HG02938 (cell line): ENCODE results near the gene CA5A.
A peak's percentile ranks its signal among the peaks of the same experiment; 100 is the strongest.
"Not testable (repeated sequence)": the region's sequence is repeated elsewhere in the genome, so short reads cannot be mapped to it uniquely, and the experiment has no call there.

Source experiments
- ATAC-seq: cut with Tn5 transposase; IDR thresholded peaks from one replicate; pipeline ENCODE4 v1.9.1; 2021; ENCODE audit warnings: mild to moderate bottlenecking, moderate library complexity; ENCODE audit not compliant: unreplicated experiment

Gene CA5A

DNA sequence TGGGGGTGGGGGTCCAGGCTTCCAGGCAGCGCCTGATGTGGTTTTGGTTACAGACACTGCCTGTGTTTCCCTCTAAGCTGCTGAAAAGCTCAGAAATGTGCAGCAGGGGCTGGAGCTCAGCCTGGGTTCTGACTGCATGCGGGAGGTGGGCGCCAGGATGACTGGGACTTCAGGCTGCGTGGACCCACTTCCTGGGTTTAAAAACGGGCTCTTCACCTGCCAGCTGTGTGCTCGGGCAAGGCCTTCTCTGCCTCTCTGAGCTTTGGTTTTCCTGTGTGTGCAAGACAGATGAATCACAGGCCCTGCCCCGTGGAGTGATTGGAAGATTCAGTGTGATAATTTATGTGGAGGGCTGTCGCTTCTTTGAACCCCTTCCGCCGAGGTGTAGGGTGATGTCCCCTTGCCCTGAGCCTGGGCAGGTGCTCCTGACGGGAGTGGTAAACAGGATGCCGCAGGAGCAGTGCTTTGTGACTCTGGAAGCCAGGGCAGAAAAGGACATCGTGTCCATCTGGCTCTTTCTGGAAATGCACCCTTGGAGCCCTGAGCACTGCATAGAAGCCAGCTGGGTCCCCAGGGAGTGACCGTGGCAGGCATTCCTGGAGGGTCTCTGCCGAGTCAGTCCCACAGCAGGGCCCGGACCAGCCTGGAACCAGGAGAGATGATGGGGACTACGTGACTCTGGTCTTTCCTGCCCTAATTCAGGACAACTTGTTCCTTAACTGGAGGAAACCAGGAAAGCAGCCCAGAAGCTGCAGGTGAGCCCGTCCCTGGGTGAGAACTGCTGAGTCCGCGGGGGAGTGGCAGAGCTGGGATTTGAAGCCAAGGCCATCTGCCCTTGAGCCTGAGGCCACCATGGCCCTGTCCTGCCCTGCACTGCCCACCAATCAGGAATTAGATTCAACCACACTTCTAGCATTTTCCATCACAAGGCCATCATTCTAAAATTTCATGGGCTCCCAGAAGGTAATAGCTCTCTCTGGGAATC, 38.5 kb downstream of the CA5A start:
- no peak for ATAC-seq

DNA sequence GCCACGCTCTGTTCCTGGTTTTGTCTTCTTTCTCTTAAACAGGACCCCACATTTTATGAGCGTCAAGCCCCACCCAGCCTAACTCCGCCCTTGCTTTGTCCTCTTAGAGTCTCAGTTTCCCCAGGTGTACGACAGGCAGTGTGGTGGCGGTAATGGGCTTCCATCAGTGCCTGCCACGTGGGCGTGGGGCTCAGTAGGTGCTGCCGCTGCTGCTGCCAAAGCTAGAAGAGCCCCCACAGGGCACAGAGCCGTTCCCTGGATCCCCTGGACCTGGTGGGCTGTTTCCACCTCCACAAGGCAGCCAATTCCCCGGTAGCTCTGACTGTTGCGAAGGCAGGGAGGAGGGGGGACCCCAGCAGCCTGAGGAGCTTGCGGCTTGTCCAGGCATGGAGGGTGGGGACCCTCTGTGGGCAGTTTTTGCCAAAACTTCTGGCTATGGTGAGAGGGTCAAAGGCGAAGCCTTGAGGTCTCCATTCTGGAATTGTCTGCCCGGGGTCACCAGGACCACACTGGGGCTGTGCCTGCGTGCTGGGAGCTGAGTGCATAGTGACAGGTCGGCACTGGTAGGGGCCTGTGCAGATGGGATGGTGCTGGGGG, 39.3 kb downstream of the CA5A start:
- not testable (repeated sequence) for ATAC-seq

DNA sequence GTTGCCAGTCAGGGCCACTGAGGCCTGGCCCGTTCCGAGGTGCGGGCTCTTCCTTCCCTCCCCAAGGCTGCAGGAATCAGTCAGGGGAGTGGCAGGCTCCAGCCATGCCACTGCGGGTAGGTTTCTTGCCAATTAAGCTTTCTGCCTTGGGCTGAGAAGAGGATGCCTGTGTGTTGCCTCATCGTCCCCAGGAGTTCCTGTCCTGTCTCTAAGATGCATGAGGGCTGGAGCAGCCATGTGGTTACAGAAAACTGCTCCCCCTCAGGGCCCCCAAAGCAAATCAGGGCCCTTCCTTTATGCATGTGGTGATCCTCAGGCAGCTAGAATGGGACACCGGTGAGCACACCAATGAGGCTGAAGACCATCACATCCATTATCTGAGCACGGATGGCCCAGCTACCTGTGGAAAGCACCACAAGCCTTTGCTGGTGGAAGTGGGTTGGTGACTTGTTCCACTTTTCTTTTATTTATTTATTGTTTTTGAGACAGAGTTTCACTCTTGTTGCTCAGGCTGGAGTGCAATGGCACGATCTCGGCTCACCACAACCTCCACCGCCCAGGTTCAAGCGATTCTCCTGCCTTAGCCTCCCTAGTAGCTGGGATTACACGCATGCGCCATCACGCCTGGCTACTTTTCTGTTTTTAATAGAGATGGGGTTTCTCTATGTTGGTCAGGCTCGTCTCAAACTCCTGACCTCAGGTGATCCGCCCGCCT, 40.0 kb downstream of the CA5A start:
- not testable (repeated sequence) for ATAC-seq

DNA sequence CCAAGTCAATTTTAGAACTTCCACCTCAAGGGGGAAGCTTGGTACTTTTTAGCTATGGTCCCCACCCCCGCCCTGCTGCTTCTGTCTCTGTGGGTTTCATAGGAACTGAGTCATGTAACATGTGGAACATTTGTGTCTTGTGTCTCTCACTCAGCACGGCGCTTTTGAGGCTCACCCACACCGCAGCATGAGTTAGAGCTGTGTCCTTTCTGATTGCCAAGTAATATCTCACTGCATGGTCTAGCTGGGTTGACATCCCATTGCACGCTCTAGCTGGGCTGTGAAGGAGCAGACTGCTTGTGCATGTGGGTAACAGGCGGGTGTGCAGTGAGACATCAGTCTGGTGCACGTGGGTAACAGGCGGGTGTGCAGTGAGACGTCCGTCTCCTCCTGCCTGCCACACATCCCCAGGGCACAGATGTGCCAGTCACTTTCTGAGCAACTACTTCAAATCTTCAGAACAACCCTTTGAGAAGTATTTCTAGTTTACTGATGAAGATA, 40.6 kb downstream of the CA5A start:
- ATAC-seq, result peak; percentile 72

DNA sequence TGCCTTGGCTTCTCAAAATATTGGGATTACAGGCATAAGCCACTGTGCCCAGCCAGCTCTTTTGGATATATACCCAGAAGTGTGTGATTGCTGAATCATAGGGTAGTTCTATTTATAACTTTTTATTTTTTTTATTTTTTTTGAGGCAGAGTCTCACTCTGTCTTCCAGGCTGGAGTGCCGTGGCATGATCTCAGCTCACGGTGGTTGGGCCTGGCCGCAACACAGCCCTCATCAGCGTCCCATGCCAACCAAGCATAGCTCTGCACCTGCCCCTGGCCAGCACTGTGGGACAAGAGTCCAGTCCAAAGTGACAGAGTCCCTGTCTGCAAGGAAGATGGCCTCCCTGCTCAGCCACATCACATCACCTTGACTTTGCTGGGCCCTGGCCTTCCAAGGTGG, 42.3 kb downstream of the CA5A start:
- not testable (repeated sequence) for ATAC-seq

DNA sequence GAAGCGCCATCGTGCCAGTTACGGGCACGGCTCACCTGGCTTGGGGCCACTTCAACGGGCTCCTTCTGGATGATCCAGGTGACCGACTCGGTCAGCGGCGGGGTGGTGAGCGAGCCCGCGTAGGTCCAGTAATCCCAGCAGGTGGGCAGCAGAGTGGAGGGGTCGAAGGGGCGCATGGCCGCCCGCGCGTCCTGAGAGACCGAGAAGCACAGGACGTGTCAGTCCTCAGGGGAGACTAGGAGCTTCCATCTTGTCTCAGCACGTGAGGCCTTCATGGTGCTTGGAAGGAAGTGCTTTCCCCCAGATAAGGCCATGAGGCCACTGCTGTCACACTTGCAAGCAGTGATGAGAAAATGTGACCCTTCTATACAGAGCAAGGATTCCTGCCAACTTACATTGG, 44.6 kb downstream of the CA5A start:
- no peak for ATAC-seq

DNA sequence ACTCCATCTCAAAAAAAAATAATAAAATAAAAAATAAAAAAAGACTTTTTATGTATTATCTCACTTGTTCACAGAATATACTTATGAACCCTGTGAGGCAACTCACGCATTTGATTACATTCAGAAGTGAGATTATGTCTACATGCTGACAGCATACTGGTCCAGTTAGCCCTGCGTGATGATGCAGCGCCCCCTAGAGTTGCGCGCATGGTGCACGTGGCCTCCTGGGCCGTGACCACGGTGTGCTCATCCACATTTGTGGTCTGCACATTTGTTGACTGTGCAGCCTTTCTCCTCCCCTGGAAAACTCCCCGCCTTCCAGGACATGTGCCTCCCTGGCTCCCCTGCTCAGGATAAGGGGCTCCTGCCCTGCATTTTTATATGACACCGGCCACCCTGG, 46.6 kb downstream of the CA5A start:
- ATAC-seq, result not testable (repeated sequence)

DNA sequence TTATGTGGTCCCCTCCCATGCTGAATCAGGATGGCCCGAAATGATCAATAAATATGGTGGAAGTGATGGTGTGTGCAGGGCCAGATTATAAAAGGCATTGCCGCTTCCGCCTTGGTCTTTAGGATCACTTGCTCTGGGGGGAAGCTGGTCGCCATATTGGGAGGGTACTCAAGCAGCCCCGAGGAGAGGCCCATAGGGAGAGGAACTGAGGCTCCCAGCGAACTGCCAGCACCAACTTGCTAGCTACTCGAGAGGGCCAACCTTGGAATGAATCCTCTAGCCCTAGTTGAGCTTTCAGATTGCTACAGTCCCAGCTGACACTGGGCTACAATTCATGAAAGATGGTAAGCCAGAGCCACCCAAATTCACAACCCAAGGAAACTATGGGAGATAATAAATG, 48.0 kb downstream of the CA5A start:
- not testable (repeated sequence) for ATAC-seq

DNA sequence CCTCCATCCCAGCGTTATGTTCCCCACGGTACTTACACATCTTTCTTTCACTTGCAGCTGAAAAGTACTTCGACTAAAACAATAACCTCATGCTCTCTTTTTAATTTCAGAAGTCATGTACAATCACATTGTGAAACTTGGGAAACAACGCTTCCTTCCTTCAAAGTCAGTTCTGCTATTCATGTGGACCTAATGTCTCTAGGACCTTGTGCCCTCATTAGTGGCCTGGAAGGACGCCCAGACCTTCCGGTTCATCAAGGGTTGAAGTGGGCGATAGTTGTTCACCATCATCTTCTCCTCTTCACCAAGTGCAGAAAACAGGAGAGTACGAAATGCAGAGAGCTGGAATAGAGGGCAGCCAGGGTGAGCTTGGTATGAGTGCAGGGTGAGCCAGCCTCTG, 48.4 kb downstream of the CA5A start:
- ATAC-seq, result not testable (repeated sequence)

DNA sequence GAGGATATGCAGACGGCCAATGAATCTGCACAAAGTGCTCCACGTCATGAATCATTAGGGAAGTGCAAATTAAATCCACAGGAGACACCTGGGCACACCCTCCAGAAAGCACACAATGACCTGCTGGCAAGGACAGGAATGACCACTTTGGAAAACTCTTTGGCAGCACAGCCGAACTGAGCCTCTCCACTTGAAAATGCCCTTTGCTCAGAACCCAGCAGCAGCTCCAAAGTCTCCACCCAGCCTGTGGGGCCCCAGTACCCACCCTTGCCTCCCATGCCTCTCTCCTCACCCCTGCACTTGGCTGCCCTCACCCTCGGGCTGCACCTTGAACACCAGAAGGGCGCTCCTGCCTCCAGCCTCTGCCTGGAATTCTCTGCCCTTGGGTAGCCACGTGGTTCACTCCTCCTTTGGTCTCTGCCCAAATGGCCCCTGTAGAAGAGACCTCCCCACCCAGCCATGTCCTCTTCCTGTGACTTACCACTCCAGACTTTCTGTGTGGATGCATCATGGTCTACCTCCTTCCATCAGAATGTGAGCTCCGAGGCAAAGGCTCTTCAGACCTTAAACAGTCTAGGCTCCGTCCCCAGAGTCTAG, 50.9 kb downstream of the CA5A start:
- not testable (repeated sequence) for ATAC-seq

DNA sequence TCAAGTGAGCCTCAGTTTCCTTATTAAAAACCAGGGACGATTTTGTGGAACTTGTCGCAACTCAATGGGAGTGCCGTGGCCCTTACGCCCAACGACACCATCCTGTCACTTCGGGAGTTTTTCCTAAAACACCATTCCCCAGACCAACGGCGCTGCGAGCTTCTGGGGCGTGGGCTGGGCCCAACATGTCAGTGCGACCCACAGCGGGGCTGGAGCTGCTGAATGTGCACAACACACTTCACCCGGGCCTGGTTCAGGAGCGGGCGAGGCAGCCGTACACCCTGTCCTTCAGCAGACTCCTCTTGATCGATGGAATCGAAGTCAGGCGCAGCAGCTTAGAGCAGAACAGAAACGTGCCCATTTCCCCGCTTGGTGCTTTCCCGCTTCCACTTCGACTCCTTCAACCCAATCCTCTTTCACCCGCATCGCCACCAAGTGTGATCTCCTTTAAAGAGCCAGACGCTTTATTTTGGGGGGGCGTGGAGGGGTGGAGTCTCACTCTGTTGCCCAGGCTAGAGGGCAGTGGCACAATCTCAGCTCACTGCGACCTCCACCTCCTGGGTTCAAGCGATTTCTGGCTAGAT, 53.8 kb downstream of the CA5A start:
- ATAC-seq, result no peak

DNA sequence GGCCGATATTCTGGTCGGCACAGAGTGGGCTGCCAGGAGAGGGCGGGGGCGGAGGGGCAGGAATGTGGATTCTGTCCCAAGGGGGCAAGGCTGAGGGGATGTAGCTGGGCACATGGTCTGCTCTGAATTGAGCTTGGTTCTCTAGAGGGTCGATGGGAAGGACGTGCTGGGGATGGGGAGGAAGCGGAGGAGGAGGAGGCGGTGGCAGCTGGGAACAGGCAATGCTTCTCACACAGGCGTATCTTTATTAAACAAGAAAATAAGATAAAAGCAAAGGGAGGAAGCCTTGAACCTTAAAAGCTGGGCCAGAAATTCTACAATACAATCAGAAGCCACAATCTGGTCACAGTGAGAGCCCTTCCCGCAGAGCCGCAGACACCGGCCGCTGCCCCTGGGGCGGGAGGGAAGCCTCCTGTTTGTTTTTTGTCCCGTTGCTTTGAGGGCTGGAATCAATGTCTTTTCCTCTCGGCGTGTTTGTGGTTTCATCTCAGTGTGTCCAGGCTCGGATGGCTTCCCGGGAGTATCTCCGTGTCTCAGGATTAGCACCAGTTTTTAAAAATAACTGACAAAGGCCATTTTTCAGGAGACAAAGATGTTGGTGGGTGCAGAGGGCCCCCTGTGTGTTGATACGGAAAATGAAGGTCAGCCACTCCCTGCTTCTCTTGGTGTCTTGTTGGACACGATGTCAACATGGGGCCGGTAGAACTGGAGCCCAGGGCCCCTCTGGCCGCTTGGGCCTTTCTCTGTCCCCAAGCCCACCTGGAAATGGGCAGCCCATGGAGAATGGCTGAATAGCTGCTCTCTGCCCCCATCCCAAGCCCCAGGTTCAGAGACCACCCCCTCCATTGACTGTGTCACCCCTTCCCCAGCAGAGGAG, 54.8 kb downstream of the CA5A start:
- no peak for ATAC-seq

DNA sequence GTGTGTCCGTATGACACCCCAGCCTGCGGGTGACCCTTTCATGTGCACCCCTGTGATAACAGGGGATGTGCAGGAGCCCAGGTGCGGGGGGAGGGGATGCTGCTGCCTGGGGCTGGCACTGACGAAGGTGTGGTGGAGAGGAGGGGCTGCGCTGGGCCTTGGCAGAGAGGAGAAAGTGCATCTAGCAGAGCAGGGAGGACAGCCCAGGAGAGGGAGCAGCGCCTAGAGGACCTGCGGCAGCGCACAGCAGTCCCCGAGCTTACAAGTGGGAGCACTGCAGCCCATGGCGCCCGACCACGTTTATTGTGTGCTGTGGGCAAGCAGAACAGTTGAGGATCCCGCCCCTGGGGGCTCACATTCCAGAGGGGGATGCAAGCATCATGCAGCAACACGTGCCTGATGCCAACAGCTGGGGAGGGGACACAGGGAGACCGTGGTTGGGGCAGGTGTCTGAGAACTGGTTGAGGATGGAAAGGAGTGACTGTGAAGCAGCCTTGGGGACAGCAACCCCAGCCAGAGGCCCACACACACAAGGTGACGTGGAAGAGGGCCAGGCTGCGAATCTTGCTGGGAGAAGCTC, 56.1 kb downstream of the CA5A start:
- no peak for ATAC-seq

DNA sequence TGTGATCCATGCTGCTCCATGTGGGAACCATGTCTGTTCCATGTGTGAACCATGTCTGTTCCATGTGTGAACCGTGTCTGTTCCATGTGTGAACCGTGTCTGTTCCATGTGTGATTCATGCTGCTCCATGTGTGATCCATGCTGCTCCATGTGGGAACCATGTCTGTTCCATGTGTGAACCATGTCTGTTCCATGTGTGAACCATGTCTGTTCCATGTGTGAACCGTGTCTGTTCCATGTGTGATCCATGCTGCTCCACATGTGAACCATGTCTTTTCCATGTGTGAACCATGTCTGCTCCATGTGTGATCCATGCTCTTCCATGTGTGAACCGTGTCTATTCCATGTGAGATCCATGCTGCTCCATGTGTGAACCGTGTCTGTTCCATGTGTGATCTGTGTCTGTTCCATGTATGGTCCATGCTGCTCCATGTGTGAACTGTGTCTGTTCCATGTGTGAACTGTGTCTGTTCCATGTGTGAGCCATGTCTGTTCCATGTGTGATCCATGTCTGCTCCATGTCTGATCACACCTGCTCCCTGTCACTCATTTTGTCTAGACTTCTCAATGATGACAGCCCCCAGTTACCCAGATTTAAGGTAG, 56.8 kb downstream of the CA5A start:
- ATAC-seq, result not testable (repeated sequence)

DNA sequence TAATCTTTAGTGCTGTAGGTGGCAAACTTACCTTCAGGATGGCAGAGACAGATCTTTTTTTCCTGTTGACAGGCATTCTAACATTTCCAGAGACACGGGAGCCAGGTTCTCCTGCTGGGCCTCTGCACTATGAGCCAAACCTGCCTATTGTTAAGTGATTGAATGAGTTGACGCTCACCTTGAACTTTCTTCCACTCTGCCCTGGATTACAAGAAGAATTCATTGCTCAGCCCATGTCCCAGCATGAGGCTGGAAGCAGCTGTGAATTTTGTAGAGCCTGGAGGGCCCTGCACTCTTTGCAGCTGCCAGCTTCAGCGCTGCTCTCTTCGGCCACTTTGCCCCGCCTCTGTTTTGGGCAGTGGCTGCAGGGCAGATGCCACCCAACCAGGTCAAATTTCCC, 57.6 kb downstream of the CA5A start:
- no peak for ATAC-seq

DNA sequence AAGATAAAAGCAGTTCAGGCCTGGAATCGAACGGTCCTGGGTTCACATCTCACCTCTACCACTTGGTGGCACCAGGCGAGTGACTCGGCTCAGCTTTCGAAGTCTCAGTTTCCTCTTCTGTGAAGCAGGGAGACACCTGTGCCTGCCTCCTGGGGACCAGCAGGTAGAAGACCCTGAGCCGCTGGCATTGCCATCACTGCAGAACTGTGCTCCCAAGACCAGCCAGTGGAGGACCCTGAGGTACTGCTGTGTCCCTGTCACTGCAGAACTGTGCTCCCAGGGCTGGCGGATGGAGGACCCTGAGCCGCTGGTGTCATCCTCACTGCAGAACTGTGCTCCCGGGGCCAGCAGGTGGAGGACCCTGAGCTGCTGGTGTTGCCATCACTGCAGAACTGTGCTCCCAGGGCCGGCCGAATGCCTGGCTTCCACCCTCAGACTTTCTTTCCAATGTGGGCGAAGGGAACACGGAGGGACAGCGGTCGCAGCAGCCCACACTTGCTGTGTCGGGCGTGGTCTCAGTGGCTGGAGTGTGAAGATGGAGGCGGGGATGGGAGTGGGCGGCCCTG, 58.3 kb downstream of the CA5A start:
- ATAC-seq, result no peak

DNA sequence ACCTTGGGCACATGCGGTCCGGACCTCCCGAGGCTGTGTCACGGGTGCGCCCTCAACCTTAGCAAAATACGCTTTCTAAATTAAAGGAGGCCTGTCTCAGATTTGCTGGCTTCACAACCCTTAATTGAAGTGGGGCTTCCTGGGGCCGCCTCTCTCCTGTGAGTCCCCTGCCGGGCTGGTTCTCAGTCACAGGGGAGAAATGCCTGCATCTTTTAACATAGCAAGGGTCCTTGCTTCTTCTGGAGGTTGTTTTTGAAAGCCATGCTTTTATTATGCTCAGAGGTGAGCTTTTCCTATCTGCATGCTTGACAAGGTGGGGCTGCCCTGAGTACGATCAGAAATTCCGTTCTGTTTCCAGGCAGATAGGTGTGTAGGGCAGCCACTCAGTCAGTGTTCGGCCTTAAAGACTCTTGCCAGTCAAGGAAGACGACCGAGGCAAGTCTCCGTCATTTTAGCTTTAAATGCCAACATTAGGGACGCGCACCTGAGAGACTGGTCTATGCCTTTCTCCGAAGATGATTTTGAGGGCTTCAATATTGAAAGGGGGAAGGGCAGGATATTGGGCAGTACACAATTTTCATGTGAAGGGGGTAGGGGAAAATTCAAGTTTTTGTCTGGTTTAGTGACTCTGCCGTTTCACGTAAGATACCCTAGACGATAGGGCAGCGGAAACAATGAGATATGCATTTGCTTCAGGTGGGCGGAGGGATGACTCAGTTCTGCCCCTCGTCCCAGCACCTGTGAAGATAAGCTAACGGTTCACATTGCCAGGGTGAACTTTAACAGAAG, 61.5 kb downstream of the CA5A start:
- no peak for ATAC-seq
